ENCODE measurements around the gene ITLN2.

Gene ITLN2

GRCh38 chr1:160985723-160986122 is 31.1 kb upstream of the ITLN2 start:
- TF ChIP-seq POLR2AphosphoS5 (IDR thresholded peaks at IDR 0.05; ENCODE audit: low read depth, low read length) (no peak), FOXP2 (optimal IDR thresholded peaks at IDR 0.05; ENCODE audit: borderline replicate concordance, extremely low read depth, extremely low read length, insufficient read depth) (no peak), REST (IDR thresholded peaks at IDR 0.05; ENCODE audit: insufficient read depth in 1 of 2, low read depth in 2 of 2, low read length in 2 of 2) (no peak), SIN3A (IDR thresholded peaks at IDR 0.05; ENCODE audit: borderline replicate concordance, insufficient read depth, low read length) (no peak), TAF1 (IDR thresholded peaks at IDR 0.05; ENCODE audit: borderline replicate concordance, insufficient read depth, low read length) (no peak)

- no peak for TF ChIP-seq FOXP2 (optimal IDR thresholded peaks at IDR 0.05; ENCODE audit: borderline replicate concordance, extremely low read depth, extremely low read length, insufficient read depth)
- no peak for TF ChIP-seq TAF1 (IDR thresholded peaks at IDR 0.05; ENCODE audit: borderline replicate concordance, insufficient read depth, low read length)
- no peak for TF ChIP-seq POLR2AphosphoS5 (IDR thresholded peaks at IDR 0.05; ENCODE audit: low read depth, low read length)
- no peak for TF ChIP-seq REST (IDR thresholded peaks at IDR 0.05; ENCODE audit: insufficient read depth in 1 of 2, low read depth in 2 of 2, low read length in 2 of 2)
- TF ChIP-seq SIN3A (IDR thresholded peaks at IDR 0.05; ENCODE audit: borderline replicate concordance, insufficient read depth, low read length): no peak
These were observed 27.2 kb upstream of the ITLN2 start for GRCh38 chr1:160981584-160982411.

DNA sequence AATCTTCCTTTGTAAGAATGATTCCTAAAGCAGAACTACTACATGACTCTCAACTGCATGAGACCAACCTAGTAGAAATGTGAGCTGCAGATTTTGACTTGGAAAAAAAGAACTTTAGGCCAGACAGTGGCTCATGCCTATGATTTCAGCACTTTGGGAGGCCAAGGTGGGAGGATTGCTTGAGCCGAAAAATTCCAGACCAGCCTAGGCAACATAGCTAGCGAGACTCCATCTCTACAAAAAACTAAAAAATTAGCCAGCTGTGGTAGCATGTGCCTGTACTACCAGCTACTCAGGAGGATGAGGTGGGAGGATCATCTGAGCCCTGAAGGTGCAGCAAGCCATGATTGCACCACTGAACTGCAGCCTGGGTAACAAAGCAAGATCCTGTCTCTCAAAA is 24.7 kb upstream of the ITLN2 start:
- TF ChIP-seq SIN3A (IDR thresholded peaks at IDR 0.05; ENCODE audit: borderline replicate concordance, insufficient read depth, low read length) (no peak), FOXP2 (optimal IDR thresholded peaks at IDR 0.05; ENCODE audit: borderline replicate concordance, extremely low read depth, extremely low read length, insufficient read depth) (no peak)

DNA sequence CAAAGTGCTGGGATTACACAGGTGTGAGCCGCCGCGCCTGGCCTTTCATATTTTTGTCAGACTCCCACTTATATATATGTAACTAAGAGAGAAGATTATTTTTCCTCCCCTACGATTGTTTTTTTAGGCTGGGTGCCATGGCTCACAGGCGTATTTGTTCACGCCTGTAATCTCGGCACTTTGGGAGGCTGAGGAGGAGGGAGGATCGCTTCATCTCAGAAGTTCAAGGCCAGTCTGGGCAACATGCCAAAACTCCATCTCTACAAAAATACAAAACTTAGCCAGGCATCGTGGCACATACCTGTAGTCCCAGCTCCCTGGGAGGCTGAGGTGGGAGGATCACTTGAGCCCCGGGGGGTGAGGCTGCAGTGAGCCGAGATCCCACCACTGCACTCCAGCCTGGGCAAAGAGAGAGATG is 23.9 kb upstream of the ITLN2 start:
- no peak for TF ChIP-seq FOXP2 (optimal IDR thresholded peaks at IDR 0.05; ENCODE audit: borderline replicate concordance, extremely low read depth, extremely low read length, insufficient read depth)
- TF ChIP-seq SIN3A (IDR thresholded peaks at IDR 0.05; ENCODE audit: borderline replicate concordance, insufficient read depth, low read length): no peak
- no peak for TF ChIP-seq TAF1 (IDR thresholded peaks at IDR 0.05; ENCODE audit: borderline replicate concordance, insufficient read depth, low read length)
- TF ChIP-seq REST (IDR thresholded peaks at IDR 0.05; ENCODE audit: insufficient read depth in 1 of 2, low read depth in 2 of 2, low read length in 2 of 2): no peak
- no peak for TF ChIP-seq POLR2AphosphoS5 (IDR thresholded peaks at IDR 0.05; ENCODE audit: low read depth, low read length)

- TF ChIP-seq TAF1 (IDR thresholded peaks at IDR 0.05; ENCODE audit: borderline replicate concordance, insufficient read depth, low read length) (no peak), SIN3A (IDR thresholded peaks at IDR 0.05; ENCODE audit: borderline replicate concordance, insufficient read depth, low read length) (no peak), POLR2AphosphoS5 (IDR thresholded peaks at IDR 0.05; ENCODE audit: low read depth, low read length) (no peak), REST (IDR thresholded peaks at IDR 0.05; ENCODE audit: insufficient read depth in 1 of 2, low read depth in 2 of 2, low read length in 2 of 2) (no peak), FOXP2 (optimal IDR thresholded peaks at IDR 0.05; ENCODE audit: borderline replicate concordance, extremely low read depth, extremely low read length, insufficient read depth) (no peak)
These were observed 20.4 kb upstream of the ITLN2 start for GRCh38 chr1:160975026-160975425.
